Type B pancreatic cell (in vitro differentiated cells): Measurements from ENCODE around the gene CELF4. TPM values are rescaled to one million over a fixed set of nuclear protein-coding genes. Genes with fewer than 3 reads are reported as not detected.

Experiments used
- DNase-seq: peaks from one replicate; pipeline ENCODE4 v3.0.0; 2021; ENCODE audit warnings: mixed read lengths; ENCODE audit not compliant: unreplicated experiment; ENCODE audit errors: extremely low spot score
- H3K27ac Mint-ChIP-seq: 2 replicates; pipeline ENCODE4 v1.8.0; 2021; ENCODE audit warnings: mild to moderate bottlenecking, mixed read lengths
- H3K27me3 Mint-ChIP-seq: 2 replicates; pipeline ENCODE4 v1.8.0; 2021; ENCODE audit warnings: mixed read lengths
- H3K36me3 Mint-ChIP-seq: 2 replicates; pipeline ENCODE4 v1.8.0; 2021; ENCODE audit warnings: mixed read lengths
- H3K4me1 Mint-ChIP-seq: one replicate; pipeline ENCODE4 v1.8.0; 2021; ENCODE audit warnings: mixed read lengths; ENCODE audit not compliant: unreplicated experiment
- H3K4me3 Mint-ChIP-seq: 2 replicates; pipeline ENCODE4 v1.8.0; 2021; ENCODE audit warnings: mild to moderate bottlenecking, mixed read lengths
- H3K9me3 Mint-ChIP-seq: 2 replicates; pipeline ENCODE4 v1.8.0; 2021; ENCODE audit warnings: mixed read lengths
- total RNA-seq: library from RNA; stranded (reverse); gene quantifications from 2 replicates; pipeline ENCODE4 v1.2.1, GENCODE V29; 2021; ENCODE audit warnings: low replicate concordance
- TF ChIP-seq, protein P1 (sequence below): fragments of 200-600 bp; sonication (generic); conservative IDR thresholded peaks from 2 replicates; pipeline ENCODE4 v1.5.0; 2021; ENCODE audit warnings: antibody characterized with exemption, mild to moderate bottlenecking

CELF4 gene
- total RNA-seq, 1 donor from 2014 or later: 9.2 TPM

GRCh38 chr18:37452682-37453385 lies 112.8 kb downstream of the CELF4 start:
- Mint-ChIP-seq H3K36me3 (no peaks in the 10 kb centered on the region), H3K4me1 (peaks cover 46% of the 10 kb centered on the region), H3K9me3 (no peaks in the 10 kb centered on the region), H3K27me3 (no peaks in the 10 kb centered on the region), H3K4me3 (peak overlapping the region; percentile 40), H3K27ac (peak overlapping the region; percentile 24)
- DNase-seq: no peak
- TF ChIP-seq, protein P1, sequence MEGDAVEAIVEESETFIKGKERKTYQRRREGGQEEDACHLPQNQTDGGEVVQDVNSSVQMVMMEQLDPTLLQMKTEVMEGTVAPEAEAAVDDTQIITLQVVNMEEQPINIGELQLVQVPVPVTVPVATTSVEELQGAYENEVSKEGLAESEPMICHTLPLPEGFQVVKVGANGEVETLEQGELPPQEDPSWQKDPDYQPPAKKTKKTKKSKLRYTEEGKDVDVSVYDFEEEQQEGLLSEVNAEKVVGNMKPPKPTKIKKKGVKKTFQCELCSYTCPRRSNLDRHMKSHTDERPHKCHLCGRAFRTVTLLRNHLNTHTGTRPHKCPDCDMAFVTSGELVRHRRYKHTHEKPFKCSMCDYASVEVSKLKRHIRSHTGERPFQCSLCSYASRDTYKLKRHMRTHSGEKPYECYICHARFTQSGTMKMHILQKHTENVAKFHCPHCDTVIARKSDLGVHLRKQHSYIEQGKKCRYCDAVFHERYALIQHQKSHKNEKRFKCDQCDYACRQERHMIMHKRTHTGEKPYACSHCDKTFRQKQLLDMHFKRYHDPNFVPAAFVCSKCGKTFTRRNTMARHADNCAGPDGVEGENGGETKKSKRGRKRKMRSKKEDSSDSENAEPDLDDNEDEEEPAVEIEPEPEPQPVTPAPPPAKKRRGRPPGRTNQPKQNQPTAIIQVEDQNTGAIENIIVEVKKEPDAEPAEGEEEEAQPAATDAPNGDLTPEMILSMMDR: no peak

- DNase-seq: no peak
- TF ChIP-seq, protein P1: no peak
- no peaks in the 10 kb centered on the region for H3K27me3 Mint-ChIP-seq
- no peak overlapping the region for H3K27ac Mint-ChIP-seq
- peaks cover 42% of the 10 kb centered on the region for H3K4me1 Mint-ChIP-seq
- H3K9me3 Mint-ChIP-seq: no peaks in the 10 kb centered on the region
- no peak overlapping the region for H3K4me3 Mint-ChIP-seq
- no peaks in the 10 kb centered on the region for H3K36me3 Mint-ChIP-seq
Observed at GRCh38 chr18:37452015-37452414, 113.6 kb downstream of the CELF4 start.

DNA sequence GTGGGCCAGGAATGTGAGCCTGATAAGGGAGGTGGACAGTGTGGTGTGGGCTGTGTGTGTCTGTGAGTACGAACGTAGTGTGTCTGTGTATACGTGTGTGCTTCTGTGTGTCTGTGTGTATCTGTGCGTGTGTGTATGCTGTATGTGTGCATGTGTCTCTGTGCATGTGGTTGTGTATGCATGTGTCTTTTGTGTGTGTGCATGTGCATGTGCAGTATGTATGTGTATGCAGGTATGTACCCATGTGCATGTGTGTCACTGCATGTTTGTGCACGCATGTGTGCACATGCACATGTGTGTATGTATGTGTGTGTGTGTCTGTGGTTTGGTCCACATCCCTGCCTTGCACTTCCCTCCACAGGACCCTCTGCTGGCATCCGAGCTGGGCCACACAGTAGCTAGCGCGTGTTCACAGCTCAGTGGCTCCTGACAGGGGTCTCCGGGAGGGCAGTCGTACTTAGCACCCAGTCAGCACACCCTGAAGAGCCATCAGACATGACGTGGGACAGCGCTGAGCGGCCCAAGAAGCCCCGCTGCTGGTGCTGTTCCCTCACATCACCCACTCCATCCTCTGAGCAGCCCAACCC lies 114.3 kb downstream of the CELF4 start:
- peak overlapping the region; percentile 75 for H3K27ac Mint-ChIP-seq
- H3K36me3 Mint-ChIP-seq: no peaks in the 10 kb centered on the region
- H3K27me3 Mint-ChIP-seq: no peaks in the 10 kb centered on the region
- TF ChIP-seq, protein P1: no peak
- no peak for DNase-seq
- H3K9me3 Mint-ChIP-seq: no peaks in the 10 kb centered on the region
- H3K4me3 Mint-ChIP-seq: no peak overlapping the region
- peaks cover 45% of the 10 kb centered on the region for H3K4me1 Mint-ChIP-seq

DNA sequence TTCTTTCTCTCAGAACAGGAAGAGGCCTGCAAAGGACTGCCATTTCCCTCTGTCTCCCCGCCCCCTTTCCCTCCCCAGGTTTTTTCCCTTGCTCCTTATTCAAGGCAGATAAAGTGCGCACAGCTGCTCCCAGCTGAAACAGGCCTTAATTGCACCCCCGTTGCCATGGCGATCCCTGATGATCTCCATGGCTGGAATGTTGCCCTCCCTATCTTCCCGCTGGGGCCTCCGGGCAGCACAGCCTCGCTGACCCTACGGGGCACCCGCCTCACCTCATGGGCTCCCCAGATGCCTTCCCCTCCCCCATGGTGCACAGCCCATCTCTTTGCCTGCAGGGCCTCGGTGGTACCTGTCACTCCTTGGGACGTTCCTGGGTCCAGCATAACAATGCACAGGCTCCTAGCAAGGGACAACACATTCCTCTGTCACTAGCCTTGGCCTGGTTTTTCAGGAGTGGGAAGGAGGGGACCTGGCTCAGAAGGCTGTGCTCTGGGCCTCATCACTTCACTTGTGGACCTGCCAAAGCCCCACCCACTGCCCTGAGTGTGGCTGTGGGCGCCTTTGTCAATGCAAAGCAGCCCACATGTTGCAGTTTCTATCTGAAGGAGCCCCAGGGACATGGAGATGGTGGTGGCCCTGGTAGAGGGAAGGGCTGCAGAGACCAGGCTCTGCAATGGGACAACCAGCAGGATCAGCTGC lies 115.0 kb downstream of the CELF4 start:
- no peak for DNase-seq
- Mint-ChIP-seq H3K4me1 (peaks cover 50% of the 10 kb centered on the region), H3K27ac (peak overlapping the region; percentile 75), H3K36me3 (no peaks in the 10 kb centered on the region), H3K4me3 (peak overlapping the region; percentile 20), H3K27me3 (no peaks in the 10 kb centered on the region), H3K9me3 (no peaks in the 10 kb centered on the region)
- TF ChIP-seq, protein P1: no peak

DNA sequence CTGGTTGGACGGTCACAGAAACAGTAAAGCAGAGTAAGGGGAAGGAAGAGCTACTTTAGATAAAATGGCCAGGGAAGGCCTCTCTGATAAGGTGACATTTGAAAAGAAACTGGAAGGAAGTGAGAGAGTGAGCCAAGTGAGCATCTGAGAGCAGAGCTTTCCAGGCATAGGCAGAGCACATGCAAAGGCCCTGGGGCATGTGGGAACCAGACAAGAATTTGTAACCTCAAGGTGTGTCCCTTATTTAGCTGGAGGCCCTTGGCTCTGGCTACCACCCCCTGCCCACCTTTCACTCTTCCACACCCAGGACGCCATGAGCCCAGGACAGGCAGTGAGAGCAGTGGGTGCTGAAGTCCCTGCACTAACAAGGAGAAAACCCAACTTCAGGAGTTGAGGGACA lies 116.0 kb downstream of the CELF4 start:
- Mint-ChIP-seq H3K4me1 (peaks cover 58% of the 10 kb centered on the region), H3K36me3 (no peaks in the 10 kb centered on the region), H3K4me3 (no peak overlapping the region), H3K27ac (peak overlapping the region; percentile 75), H3K27me3 (peaks cover 3% of the 10 kb centered on the region), H3K9me3 (no peaks in the 10 kb centered on the region)
- no peak for DNase-seq
- TF ChIP-seq, protein P1: no peak
